GM10248 (cell line): ENCODE data around the gene PIGZ.

Experiments
- CTCF ChIA-PET: fragments of 300-600 bp; sonication (Branson Sonifier 250); formaldehyde crosslinking; extraction: SDS; loops from one replicate; lab custom pipeline; 2021; ENCODE audit warnings: antibody characterized with exemption; lab: Yijun Ruan, JAX
- POLR2A ChIA-PET: fragments of 350-650 bp; sonication (Branson Sonifier 250); formaldehyde crosslinking; extraction: SDS; loops from one replicate; lab custom pipeline; 2020; ENCODE audit warnings: antibody characterized with exemption; lab: Yijun Ruan, JAX
- DNase-seq: peaks from one replicate; pipeline ENCODE4 v3.0.0; 2012; ENCODE audit errors: extremely low spot score
- CTCF ChIP-seq: IDR thresholded peaks from 2 replicates; pipeline ENCODE4 v1.5.1; 2012; ENCODE audit warnings: mild to moderate bottlenecking, low read depth; ENCODE audit errors: extremely low read depth, missing control alignments, control extremely low read depth

Gene PIGZ

GRCh38 chr3:196997311-196997710 lies 28.7 kb upstream of the PIGZ start:
- DNase-seq = no peak
- CTCF ChIA-PET = interaction anchor here (1.1 to 1.9 kb wide), 5 partner anchors 32 to 260 kb away, joined by 3 to 7 read pairs (median 6); partner anchors contain the start of gene MELTF
- TF ChIP-seq CTCF = no peak
- POLR2A ChIA-PET = no interaction called here

GRCh38 chr3:196996454-196997265 lies 28.0 kb upstream of the PIGZ start:
- ChIA-PET POLR2A (no interaction called here), CTCF (interaction anchor here (1.4 to 1.9 kb wide), 3 partner anchors 34 to 261 kb away, joined by 4 to 6 read pairs (median 6); partner anchors contain the start of gene MELTF)
- DNase-seq = no peak
- TF ChIP-seq CTCF = no peak

GRCh38 chr3:196995646-196996355 lies 27.2 kb upstream of the PIGZ start:
- no peak for TF ChIP-seq CTCF
- DNase-seq = no peak
- ChIA-PET POLR2A (no interaction called here), CTCF (interaction anchor here (0.8 to 1.9 kb wide), 4 partner anchors 18 to 192 kb away, joined by 3 to 6 read pairs (median 4); partner anchors contain the start of gene MELTF)

- TF ChIP-seq CTCF = no peak
- ChIA-PET CTCF (interaction anchor here (0.8 to 1.0 kb wide), 2 partner anchors 17 to 34 kb away, joined by 3 read pairs; partner anchors contain the start of gene MELTF), POLR2A (no interaction called here)
- no peak for DNase-seq
Measured at GRCh38 chr3:196995027-196995426, 26.4 kb upstream of the PIGZ start.

- no peak for TF ChIP-seq CTCF
- POLR2A ChIA-PET = no interaction called here
- no peak for DNase-seq
- CTCF ChIA-PET = interaction anchor here (1.2 to 1.3 kb wide), 4 partner anchors 8 to 35 kb away, joined by 3 to 5 read pairs (median 3); partner anchors contain the start of gene MELTF
Measured at GRCh38 chr3:196994056-196994455, 25.4 kb upstream of the PIGZ start.

- ChIA-PET POLR2A (interaction anchor here (0.6 kb wide), 1 partner anchor 49 kb away, joined by 3 read pairs; no protein-coding TSS in a partner anchor), CTCF (interaction anchor here (0.9 to 1.4 kb wide), 3 partner anchors 10 to 37 kb away, joined by 5 read pairs; partner anchors contain the start of gene MELTF)
- DNase-seq = no peak
- TF ChIP-seq CTCF = no peak
Measured at GRCh38 chr3:196992461-196993065, 23.9 kb upstream of the PIGZ start.
